Transverse colon (tissue), 4 donors: ENCODE measurements around the gene TFPI2. TPM values are rescaled to one million over a fixed set of nuclear protein-coding genes. Genes with fewer than 3 reads are reported as not detected.
A peak's percentile ranks its signal among the peaks of the same experiment; 100 is the strongest.

Source experiments
- DNase-seq: peaks from one replicate; pipeline ENCODE4 v3.0.0-alpha.2; 2019
- H3K27ac ChIP-seq, 4 donors: fragments of 200-600 bp; sonication (generic); 2 replicates each; pipeline ENCODE4 v1.5.1; 2016 to 2018; ENCODE audit warnings: inconsistent platforms in 4 of 4
- H3K27me3 ChIP-seq: fragments of 200-600 bp; sonication (generic); 2 replicates; pipeline ENCODE4 v1.5.1; 2017; ENCODE audit warnings: inconsistent platforms
- H3K36me3 ChIP-seq, 4 donors: fragments of 200-600 bp; sonication (generic); 2 replicates each; pipeline ENCODE4 v1.5.1; 2017 to 2019; ENCODE audit warnings: inconsistent platforms in 4 of 4
- H3K4me1 ChIP-seq, 4 donors: fragments of 200-600 bp; sonication (generic); 2 replicates each; pipeline ENCODE4 v1.5.1; 2017 to 2020; ENCODE audit warnings: inconsistent platforms in 4 of 4
- H3K4me3 ChIP-seq, 4 donors: fragments of 200-600 bp; sonication (generic); 1 replicate in 1 of 4; 2 replicates in 3 of 4; pipeline versions ENCODE4 v1.5.1 to v1.6.1; 2017 to 2019; ENCODE audit warnings: inconsistent platforms in 4 of 4
- H3K9me3 ChIP-seq, 2 donors: fragments of 200-600 bp; sonication (generic); 2 replicates each; pipeline ENCODE4 v1.5.1; 2017 to 2019; ENCODE audit warnings: inconsistent platforms in 2 of 2
- EP300 ChIP-seq: sonication (generic); formaldehyde crosslinking; IDR thresholded peaks from one replicate; pipeline ENCODE4 v1.6.1; 2017; ENCODE audit warnings: antibody characterized with exemption, low read depth
- POLR2A ChIP-seq: fragments of 450-650 bp; IDR thresholded peaks from one replicate; pipeline ENCODE4 v1.6.1; 2016; ENCODE audit warnings: antibody characterized with exemption, mild to moderate bottlenecking, moderate library complexity
- POLR2AphosphoS5 ChIP-seq, 3 donors: sonication (generic); formaldehyde crosslinking; IDR thresholded peaks; one replicate each; pipeline ENCODE4 v1.6.1; 2016; ENCODE audit warnings: antibody characterized with exemption in 3 of 3
- WGBS, 2 donors: methylation state at CpG; one replicate each; pipeline ENCODE4 v1.1.5; 2018; ENCODE audit warnings: low coverage in 1 of 2; 5-methylcytosine and 5-hydroxymethylcytosine counted together
- in situ Hi-C, 4 donors: fragments of 200-750 bp; cut with MboI; loops; one replicate each; pipeline versions ENCODE4 v1.15.0 to v1.15.1; 2017; ENCODE audit warnings: low sequenced_read_pairs in 3 of 4, low pct_ligation_motif_present in 1 of 4, low pct_unique_long_range_greater_than_20kb in 1 of 4
- intact Hi-C: fragments of 100-400 bp; cut with DNase I; formaldehyde crosslinking; loops from one replicate; pipeline ENCODE4 v1.15.1; 2023; ENCODE audit warnings: low total_unique reads
- total RNA-seq, 4 donors: library from RNA; depleted of rRNA; stranded (reverse); fragments of >200 nt; gene quantifications; one replicate each; pipeline ENCODE4 v1.1.0, GENCODE V29; 2016
- TF ChIP-seq, protein P1 (sequence below), 5 experiments: fragments of 200-600 bp in 3 of 5; fragments of 450-650 bp in 2 of 5; sonication (generic) in 3 of 5; IDR thresholded peaks; 1 replicate in 2 of 5; 2 replicates in 3 of 5; pipeline ENCODE4 v1.5.1; 2016 to 2017; ENCODE audit warnings: antibody characterized with exemption in 5 of 5, inconsistent platforms in 3 of 5, mild to moderate bottlenecking in 2 of 5, moderate library complexity in 1 of 5

Gene TFPI2
- total RNA-seq, 4 donors from 2014 or later, result 0.40 to 0.79 (median 0.68) TPM; not detected in 1

DNA sequence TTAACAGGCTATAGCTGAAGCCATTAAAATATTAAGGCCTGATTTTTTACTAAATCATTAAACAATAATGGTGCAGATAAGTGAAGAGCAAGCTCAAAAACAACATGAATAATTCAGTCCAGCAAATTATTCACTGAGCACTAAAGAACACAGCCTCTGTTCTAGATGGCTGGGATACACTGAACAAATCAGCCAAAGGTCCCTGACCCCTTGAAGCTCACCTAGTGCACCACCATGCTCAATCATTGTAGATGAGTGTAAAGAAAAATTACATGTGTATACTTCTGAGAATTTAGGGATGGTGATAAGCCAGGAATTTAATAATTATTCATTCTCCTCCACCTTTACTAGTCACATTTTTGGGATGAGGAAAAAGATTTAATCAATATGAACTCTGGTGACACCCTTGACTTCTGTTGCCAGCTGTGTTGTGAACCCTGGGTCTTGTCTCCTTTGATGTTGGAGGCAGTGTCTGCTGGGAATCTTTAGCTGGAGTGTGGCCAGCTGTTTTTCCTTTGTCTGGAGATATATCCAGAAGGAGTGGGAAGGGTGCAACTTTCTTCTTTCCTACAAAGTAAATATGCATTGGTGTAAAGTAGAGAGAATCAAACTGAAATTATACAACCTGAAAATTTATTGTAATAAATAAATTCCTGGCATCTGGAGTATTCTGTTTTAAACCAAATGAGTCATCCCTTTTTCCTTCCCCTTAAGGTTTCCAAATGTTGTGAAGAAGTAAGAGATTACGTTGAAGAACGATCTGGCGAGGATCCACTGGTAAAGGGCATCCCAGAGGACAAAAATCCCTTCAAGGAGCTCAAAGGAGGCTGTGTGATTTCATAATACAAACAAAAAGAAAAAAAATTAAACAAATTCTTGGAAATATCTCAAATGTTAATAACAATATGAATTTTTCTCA, 19.8 kb upstream of the TFPI2 start:
- Histone ChIP-seq H3K36me3 (no peaks in the 10 kb centered on the region), H3K27me3 (no peaks in the 10 kb centered on the region), H3K4me1 (peaks cover 0 to 2% (median 0%) of the 10 kb centered on the region in 4 donors), H3K27ac (peak overlapping the region in 2 of 4 donors; percentile 38 to 41), H3K9me3 (no peaks in the 10 kb centered on the region), H3K4me3 (no peak overlapping the region)
- intact Hi-C loops (no loop called here), in situ Hi-C loops (no loop called here)
- TF ChIP-seq POLR2AphosphoS5 (IDR thresholded peaks at IDR 0.05) (peak in 1 of 3 donors; percentile 33), EP300 (no peak)
- WGBS, 2 donors, result 63 to 71% methylated on average over 3 of the region's 3 CpGs
- DNase-seq, result no peak

DNA sequence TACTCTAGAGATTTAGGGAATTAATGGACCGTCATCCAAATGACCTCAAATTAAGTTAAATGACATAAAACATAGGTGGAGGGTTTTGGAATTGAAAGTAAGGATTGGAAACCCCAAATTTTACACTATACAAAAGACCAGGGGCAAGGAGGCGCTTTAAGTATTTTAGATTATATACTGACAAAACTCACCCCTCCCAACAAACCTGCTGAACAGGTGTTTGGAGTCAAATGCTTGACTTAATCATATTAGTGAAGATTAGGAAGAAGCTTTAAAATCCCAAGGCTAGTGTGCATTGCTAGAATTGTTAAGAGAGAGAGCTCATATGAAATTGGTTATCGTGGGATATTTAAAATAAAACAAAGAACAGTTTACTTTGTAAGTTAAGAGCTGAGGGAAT, 15.7 kb upstream of the TFPI2 start, which contains the start of gene GNGT1:
Gene GNGT1 (plus strand): TSS at position 301 of the 400 bp plus-strand sequence. CDS start 180 bp downstream, outside the sequence.
- DNase-seq, result no peak
- in situ Hi-C loops, result loop anchor here in 1 of 4 donors (10.0 kb wide), 1 partner anchor 179 kb away; no protein-coding TSS in a partner anchor

DNA sequence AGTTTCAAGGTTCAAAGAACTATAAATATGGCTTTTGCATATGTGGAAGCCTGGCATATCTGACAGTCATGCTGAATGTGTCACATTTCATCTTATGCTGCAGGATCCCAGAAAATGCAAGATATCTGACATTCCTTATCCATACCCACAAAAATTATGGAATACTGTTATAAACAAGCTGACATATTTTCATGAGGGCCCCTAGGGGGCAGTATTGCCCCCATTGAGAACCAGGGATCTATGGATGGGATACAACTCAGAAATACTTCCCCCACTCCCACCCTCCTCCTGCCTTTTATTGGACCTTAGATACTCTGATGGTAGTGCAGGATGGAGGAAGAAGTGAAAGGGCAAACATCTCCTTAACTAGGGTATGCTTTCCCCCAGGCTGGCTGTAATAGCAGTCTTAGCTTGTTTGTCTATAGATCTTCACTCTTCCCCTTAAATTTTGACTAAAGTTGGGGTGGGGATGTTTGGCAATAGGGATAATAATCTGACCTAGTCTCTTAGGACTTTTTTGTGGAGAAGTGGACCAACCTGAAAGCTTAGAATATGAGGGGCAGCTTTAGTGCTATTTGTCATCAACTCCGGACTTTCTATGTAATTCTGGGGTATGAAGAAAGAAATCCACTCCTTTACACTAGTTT, 12.3 kb upstream of the TFPI2 start:
- WGBS, 2 donors, result 100% methylated on average over 1 of the region's 1 CpG

More for the DNA sequence above, 15.7 kb upstream of the TFPI2 start, which contains the start of gene GNGT1:
- intact Hi-C loops, result loop anchor here (10.0 kb wide), 1 partner anchor 99 kb away; the partner anchor contains the start of gene BET1
- no peak within 1 kb of the TSS for H3K4me3 ChIP-seq
- no peaks in the 10 kb centered on the region for H3K9me3 ChIP-seq
- no peak for TF ChIP-seq POLR2A
- TF ChIP-seq EP300, result no peak
- TF ChIP-seq POLR2AphosphoS5 (IDR thresholded peaks at IDR 0.05), result no peak
- TF ChIP-seq, protein P1, sequence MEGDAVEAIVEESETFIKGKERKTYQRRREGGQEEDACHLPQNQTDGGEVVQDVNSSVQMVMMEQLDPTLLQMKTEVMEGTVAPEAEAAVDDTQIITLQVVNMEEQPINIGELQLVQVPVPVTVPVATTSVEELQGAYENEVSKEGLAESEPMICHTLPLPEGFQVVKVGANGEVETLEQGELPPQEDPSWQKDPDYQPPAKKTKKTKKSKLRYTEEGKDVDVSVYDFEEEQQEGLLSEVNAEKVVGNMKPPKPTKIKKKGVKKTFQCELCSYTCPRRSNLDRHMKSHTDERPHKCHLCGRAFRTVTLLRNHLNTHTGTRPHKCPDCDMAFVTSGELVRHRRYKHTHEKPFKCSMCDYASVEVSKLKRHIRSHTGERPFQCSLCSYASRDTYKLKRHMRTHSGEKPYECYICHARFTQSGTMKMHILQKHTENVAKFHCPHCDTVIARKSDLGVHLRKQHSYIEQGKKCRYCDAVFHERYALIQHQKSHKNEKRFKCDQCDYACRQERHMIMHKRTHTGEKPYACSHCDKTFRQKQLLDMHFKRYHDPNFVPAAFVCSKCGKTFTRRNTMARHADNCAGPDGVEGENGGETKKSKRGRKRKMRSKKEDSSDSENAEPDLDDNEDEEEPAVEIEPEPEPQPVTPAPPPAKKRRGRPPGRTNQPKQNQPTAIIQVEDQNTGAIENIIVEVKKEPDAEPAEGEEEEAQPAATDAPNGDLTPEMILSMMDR (IDR thresholded peaks at IDR 0.05), result no peak
- H3K27ac ChIP-seq, result no peak within 1 kb of the TSS
- H3K4me1 ChIP-seq, result peaks cover 0 to 2% (median 0%) of the 10 kb centered on the region in 4 donors
- no peaks in the 10 kb centered on the region for H3K27me3 ChIP-seq
- 80 to 91% methylated on average over 3 of the region's 3 CpGs for WGBS, 2 donors
- no peaks in the 10 kb centered on the region for H3K36me3 ChIP-seq

DNA sequence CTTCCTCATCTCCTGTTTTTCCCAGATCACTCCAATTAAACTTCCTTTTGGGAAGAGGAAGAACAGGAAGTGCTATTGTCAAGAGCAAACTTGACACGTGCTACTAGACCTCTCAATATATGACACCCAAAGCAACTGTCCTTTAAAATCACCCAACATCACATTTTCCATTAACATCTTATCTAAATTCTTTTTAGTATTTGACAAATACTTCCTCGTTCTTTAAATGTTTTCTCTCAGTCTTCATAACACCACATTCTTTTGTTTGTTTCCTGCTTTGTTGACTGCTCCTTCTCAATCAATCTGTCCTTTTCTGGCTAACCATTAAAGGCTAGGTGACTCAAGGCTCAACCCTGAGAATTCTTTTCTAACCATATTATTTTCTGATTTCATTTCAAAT, 7.1 kb upstream of the TFPI2 start:
- H3K27me3 ChIP-seq, result no peaks in the 10 kb centered on the region
- H3K36me3 ChIP-seq, result no peaks in the 10 kb centered on the region
- no peaks in the 10 kb centered on the region for H3K4me1 ChIP-seq
- no peaks in the 10 kb centered on the region for H3K9me3 ChIP-seq
- WGBS, 2 donors, result 52% methylated on average over 2 of the region's 2 CpGs
- no peak for TF ChIP-seq POLR2A
- no peak for TF ChIP-seq EP300
- TF ChIP-seq, protein P1 (IDR thresholded peaks at IDR 0.05), result no peak
- TF ChIP-seq POLR2AphosphoS5 (IDR thresholded peaks at IDR 0.05), result no peak
- no peak for DNase-seq
- intact Hi-C loops, result no loop called here
- in situ Hi-C loops, result loop anchor here in 1 of 4 donors (25.0 kb wide), 1 partner anchor 190 kb away; no protein-coding TSS in a partner anchor
- H3K4me3 ChIP-seq, result no peak overlapping the region
- H3K27ac ChIP-seq, result no peak overlapping the region

More for the DNA sequence above, 12.3 kb upstream of the TFPI2 start:
- Histone ChIP-seq H3K4me3 (no peak overlapping the region), H3K27ac (no peak overlapping the region), H3K36me3 (no peaks in the 10 kb centered on the region), H3K4me1 (no peaks in the 10 kb centered on the region), H3K9me3 (no peaks in the 10 kb centered on the region), H3K27me3 (no peaks in the 10 kb centered on the region)
- intact Hi-C loops (loop anchor here (10.0 kb wide), 1 partner anchor 102 kb away; the partner anchor contains the start of gene BET1), in situ Hi-C loops (loop anchor here in 1 of 4 donors (10.0 kb wide), 1 partner anchor 182 kb away; no protein-coding TSS in a partner anchor)
- TF ChIP-seq, protein P1 (IDR thresholded peaks at IDR 0.05), result peak; percentile 47 to 74 (median 64)
- TF ChIP-seq EP300, result no peak
- no peak for DNase-seq
